ENCODE data around the gene TCF12. TPM values are rescaled to one million over a fixed set of nuclear protein-coding genes. Genes with fewer than 3 reads are reported as not detected.

The TCF12 gene
- total RNA-seq, 1 experiment from 2014 or later = 102 TPM

DNA sequence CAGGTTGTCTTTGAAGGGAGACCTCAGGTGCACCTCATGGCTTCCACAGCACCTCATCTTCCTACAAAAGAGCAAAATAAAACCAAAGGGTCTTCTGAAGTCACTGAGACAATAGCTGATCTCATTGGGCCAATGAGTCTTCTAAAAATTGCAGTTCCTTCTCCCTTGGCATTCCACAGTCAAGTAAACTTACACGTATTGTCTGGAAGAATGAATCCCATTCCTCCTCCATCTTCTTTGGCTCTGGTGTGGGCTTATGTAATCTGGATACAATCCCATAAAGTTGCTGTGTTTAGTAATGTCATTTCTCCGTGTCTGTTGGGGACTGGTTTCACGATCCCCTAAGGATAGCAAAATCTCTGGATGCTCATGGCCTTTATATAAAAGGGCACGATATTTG, 372.4 kb downstream of the TCF12 start:
- ChIA-PET CTCF (no interaction called here), POLR2A (no interaction called here)
- in situ Hi-C loops (cut with HindIII; ENCODE audit: low pct_unique_long_range_greater_than_20kb, low sequenced_read_pairs) = no loop called here

GRCh38 chr15:57296473-57297162, 378.2 kb downstream of the TCF12 start:
- CTCF ChIA-PET = no interaction called here
- H3K27ac ChIP-seq (ENCODE audit: low read length) = no peak overlapping the region
- POLR2A ChIA-PET = no interaction called here
- H3K27me3 ChIP-seq (ENCODE audit: control insufficient read depth, insufficient read depth, low read length) = no peaks in the 10 kb centered on the region
- no peak for ATAC-seq
- no peak for DNase-seq (ENCODE audit: low read depth, low spot score)
- H3K4me1 ChIP-seq (ENCODE audit: control insufficient read depth, insufficient read depth, low read length) = no peaks in the 10 kb centered on the region
- intact Hi-C loops (cut with micrococcal nuclease; ENCODE audit: unreplicated experiment) (loop anchor here (10.0 kb wide), 1 partner anchor 152 kb away; no protein-coding TSS in a partner anchor), in situ Hi-C loops (cut with HindIII; ENCODE audit: low pct_unique_long_range_greater_than_20kb, low sequenced_read_pairs) (no loop called here)
- H3K36me3 ChIP-seq (ENCODE audit: control insufficient read depth, insufficient read depth, low read length) = no peaks in the 10 kb centered on the region
- no peak overlapping the region for H3K4me3 ChIP-seq (ENCODE audit: low read depth in 2 of 2, low read length in 2 of 2)
- TF ChIP-seq, protein P1, sequence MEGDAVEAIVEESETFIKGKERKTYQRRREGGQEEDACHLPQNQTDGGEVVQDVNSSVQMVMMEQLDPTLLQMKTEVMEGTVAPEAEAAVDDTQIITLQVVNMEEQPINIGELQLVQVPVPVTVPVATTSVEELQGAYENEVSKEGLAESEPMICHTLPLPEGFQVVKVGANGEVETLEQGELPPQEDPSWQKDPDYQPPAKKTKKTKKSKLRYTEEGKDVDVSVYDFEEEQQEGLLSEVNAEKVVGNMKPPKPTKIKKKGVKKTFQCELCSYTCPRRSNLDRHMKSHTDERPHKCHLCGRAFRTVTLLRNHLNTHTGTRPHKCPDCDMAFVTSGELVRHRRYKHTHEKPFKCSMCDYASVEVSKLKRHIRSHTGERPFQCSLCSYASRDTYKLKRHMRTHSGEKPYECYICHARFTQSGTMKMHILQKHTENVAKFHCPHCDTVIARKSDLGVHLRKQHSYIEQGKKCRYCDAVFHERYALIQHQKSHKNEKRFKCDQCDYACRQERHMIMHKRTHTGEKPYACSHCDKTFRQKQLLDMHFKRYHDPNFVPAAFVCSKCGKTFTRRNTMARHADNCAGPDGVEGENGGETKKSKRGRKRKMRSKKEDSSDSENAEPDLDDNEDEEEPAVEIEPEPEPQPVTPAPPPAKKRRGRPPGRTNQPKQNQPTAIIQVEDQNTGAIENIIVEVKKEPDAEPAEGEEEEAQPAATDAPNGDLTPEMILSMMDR (IDR thresholded peaks at IDR 0.05) = no peak
- TF ChIP-seq SIN3A (IDR thresholded peaks at IDR 0.05; ENCODE audit: borderline replicate concordance, insufficient read depth, low read depth, low read length) (no peak), POLR2AphosphoS5 (IDR thresholded peaks at IDR 0.05; ENCODE audit: low read depth, low read length) (no peak), TCF7L2 (IDR thresholded peaks at IDR 0.05; ENCODE audit: low read depth, low read length) (no peak)
- TF ChIP-seq, protein P2, sequence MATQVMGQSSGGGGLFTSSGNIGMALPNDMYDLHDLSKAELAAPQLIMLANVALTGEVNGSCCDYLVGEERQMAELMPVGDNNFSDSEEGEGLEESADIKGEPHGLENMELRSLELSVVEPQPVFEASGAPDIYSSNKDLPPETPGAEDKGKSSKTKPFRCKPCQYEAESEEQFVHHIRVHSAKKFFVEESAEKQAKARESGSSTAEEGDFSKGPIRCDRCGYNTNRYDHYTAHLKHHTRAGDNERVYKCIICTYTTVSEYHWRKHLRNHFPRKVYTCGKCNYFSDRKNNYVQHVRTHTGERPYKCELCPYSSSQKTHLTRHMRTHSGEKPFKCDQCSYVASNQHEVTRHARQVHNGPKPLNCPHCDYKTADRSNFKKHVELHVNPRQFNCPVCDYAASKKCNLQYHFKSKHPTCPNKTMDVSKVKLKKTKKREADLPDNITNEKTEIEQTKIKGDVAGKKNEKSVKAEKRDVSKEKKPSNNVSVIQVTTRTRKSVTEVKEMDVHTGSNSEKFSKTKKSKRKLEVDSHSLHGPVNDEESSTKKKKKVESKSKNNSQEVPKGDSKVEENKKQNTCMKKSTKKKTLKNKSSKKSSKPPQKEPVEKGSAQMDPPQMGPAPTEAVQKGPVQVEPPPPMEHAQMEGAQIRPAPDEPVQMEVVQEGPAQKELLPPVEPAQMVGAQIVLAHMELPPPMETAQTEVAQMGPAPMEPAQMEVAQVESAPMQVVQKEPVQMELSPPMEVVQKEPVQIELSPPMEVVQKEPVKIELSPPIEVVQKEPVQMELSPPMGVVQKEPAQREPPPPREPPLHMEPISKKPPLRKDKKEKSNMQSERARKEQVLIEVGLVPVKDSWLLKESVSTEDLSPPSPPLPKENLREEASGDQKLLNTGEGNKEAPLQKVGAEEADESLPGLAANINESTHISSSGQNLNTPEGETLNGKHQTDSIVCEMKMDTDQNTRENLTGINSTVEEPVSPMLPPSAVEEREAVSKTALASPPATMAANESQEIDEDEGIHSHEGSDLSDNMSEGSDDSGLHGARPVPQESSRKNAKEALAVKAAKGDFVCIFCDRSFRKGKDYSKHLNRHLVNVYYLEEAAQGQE (IDR thresholded peaks at IDR 0.05; ENCODE audit: insufficient read depth in 1 of 2, low read depth in 2 of 2, low read length in 1 of 2) = no peak
- no TSS peak for BruUV-seq (replicated peaks)
- H3K9me3 ChIP-seq (ENCODE audit: control insufficient read depth, insufficient read depth, low read depth, low read length) = no peaks in the 10 kb centered on the region

More for the DNA sequence above, 372.4 kb downstream of the TCF12 start:
- intact Hi-C loops (cut with micrococcal nuclease; ENCODE audit: unreplicated experiment) = loop anchor here (10.0 kb wide), 1 partner anchor 146 kb away; no protein-coding TSS in a partner anchor
- TF ChIP-seq SIN3A (IDR thresholded peaks at IDR 0.05; ENCODE audit: borderline replicate concordance, insufficient read depth, low read depth, low read length) (no peak), TCF7L2 (IDR thresholded peaks at IDR 0.05; ENCODE audit: low read depth, low read length) (no peak), POLR2AphosphoS5 (IDR thresholded peaks at IDR 0.05; ENCODE audit: low read depth, low read length) (no peak)
- TF ChIP-seq, protein P1 (IDR thresholded peaks at IDR 0.05) = no peak
- TF ChIP-seq, protein P2 (IDR thresholded peaks at IDR 0.05; ENCODE audit: insufficient read depth in 1 of 2, low read depth in 2 of 2, low read length in 1 of 2) = no peak
- no TSS peak for BruUV-seq (replicated peaks)
- no peaks in the 10 kb centered on the region for H3K9me3 ChIP-seq (ENCODE audit: control insufficient read depth, insufficient read depth, low read depth, low read length)
- no peak for ATAC-seq
- no peaks in the 10 kb centered on the region for H3K4me1 ChIP-seq (ENCODE audit: control insufficient read depth, insufficient read depth, low read length)
- no peaks in the 10 kb centered on the region for H3K27me3 ChIP-seq (ENCODE audit: control insufficient read depth, insufficient read depth, low read length)
- H3K36me3 ChIP-seq (ENCODE audit: control insufficient read depth, insufficient read depth, low read length) = peaks cover 7% of the 10 kb centered on the region; the same call in 1 of the 2 replicates
- no peak overlapping the region for H3K27ac ChIP-seq (ENCODE audit: low read length)
- no peak for DNase-seq (ENCODE audit: low read depth, low spot score)
- H3K4me3 ChIP-seq (ENCODE audit: low read depth in 2 of 2, low read length in 2 of 2) = no peak overlapping the region
